GM12873 (cell line): ENCODE measurements around the gene DEAF1.

Source experiments
- CTCF ChIP-seq: IDR thresholded peaks from 2 replicates; pipeline ENCODE4 v1.5.1; 2012; ENCODE audit warnings: low read depth, mild to moderate bottlenecking, moderate library complexity, low read length, control low read depth; ENCODE audit not compliant: insufficient read depth; ENCODE audit errors: missing control alignments

The DEAF1 gene

GRCh38 chr11:639332-639955 lies 55.6 kb downstream of the DEAF1 start:
- TF ChIP-seq CTCF: no peak

GRCh38 chr11:638631-639331 lies 56.2 kb downstream of the DEAF1 start:
- TF ChIP-seq CTCF: no peak

- no peak for TF ChIP-seq CTCF
Observed at GRCh38 chr11:637593-638521, 57.2 kb downstream of the DEAF1 start.

- TF ChIP-seq CTCF: no peak
Observed at GRCh38 chr11:637333-637592, 57.8 kb downstream of the DEAF1 start.

- no peak for TF ChIP-seq CTCF
Observed at GRCh38 chr11:636511-637332, 58.3 kb downstream of the DEAF1 start, which contains the start of gene DRD4. DRD4 (plus strand) TSS chr11:637269; CDS start chr11:637305, 36 bp downstream.

- no peak for TF ChIP-seq CTCF
Observed at GRCh38 chr11:635945-636510, 59.0 kb downstream of the DEAF1 start.
